ENCODE measurements around the gene MAPK10. TPM values are rescaled to one million over a fixed set of nuclear protein-coding genes. Genes with fewer than 3 reads are reported as not detected.

MAPK10 gene
- total RNA-seq, 1 experiment from 2014 or later: 5.3 TPM

DNA sequence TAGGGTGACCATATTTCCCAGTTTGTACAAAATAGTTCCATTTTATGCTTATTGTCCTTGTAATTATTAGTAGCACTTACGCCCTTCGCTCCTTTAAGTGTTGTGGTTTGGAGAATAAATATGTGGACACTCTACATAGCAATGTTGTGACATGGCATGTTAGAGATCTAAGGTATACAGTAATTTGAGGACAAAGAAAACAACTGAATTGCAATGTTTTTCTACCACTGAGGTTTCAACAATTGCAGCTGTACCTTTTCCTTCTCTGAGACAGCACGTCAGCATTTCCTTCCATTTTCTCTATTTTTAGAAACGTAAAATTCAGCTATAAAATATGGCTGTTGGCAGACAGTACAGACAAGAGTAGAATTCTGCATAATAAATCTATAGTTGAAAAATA lies 323.1 kb downstream of the MAPK10 start:
- BruUV-seq (replicated peaks): no TSS peak
- POLR2A ChIA-PET: interaction anchor here (0.6 kb wide), 1 partner anchor 243 kb away, joined by 3 read pairs; no protein-coding TSS in a partner anchor
- TF ChIP-seq CTCF (IDR thresholded peaks at IDR 0.05; ENCODE audit: unreplicated experiment): no peak
- Mint-ChIP-seq H3K9me3 (ENCODE audit: unreplicated experiment) (no peaks in the 10 kb centered on the region), H3K4me3 (ENCODE audit: unreplicated experiment) (no peak overlapping the region), H3K27me3 (ENCODE audit: insufficient read depth, unreplicated experiment) (no peaks in the 10 kb centered on the region), H3K27ac (ENCODE audit: low read depth, unreplicated experiment) (peak overlapping the region; percentile 57), H3K4me1 (ENCODE audit: insufficient read depth, unreplicated experiment) (peaks cover 42% of the 10 kb centered on the region), H3K36me3 (ENCODE audit: insufficient read depth, unreplicated experiment) (no peaks in the 10 kb centered on the region)
- intact Hi-C loops (cut with micrococcal nuclease): no loop called here
- peak; percentile 70 for DNase-seq (ENCODE audit: unreplicated experiment)
- CTCF ChIA-PET: interaction anchor here (0.6 to 2.6 kb wide), 6 partner anchors 9 to 471 kb away, joined by 3 to 11 read pairs (median 4); no protein-coding TSS in a partner anchor

GRCh38 chr4:86035688-86036087 lies 324.2 kb downstream of the MAPK10 start:
- no peak overlapping the region for H3K4me3 Mint-ChIP-seq (ENCODE audit: unreplicated experiment)
- DNase-seq (ENCODE audit: unreplicated experiment): no peak
- POLR2A ChIA-PET: interaction anchor here (0.9 kb wide), 1 partner anchor 18 kb away, joined by 3 read pairs; no protein-coding TSS in a partner anchor
- peaks cover 43% of the 10 kb centered on the region for H3K4me1 Mint-ChIP-seq (ENCODE audit: insufficient read depth, unreplicated experiment)
- H3K27ac Mint-ChIP-seq (ENCODE audit: low read depth, unreplicated experiment): no peak overlapping the region
- H3K9me3 Mint-ChIP-seq (ENCODE audit: unreplicated experiment): no peaks in the 10 kb centered on the region
- TF ChIP-seq CTCF (IDR thresholded peaks at IDR 0.05; ENCODE audit: unreplicated experiment): no peak
- no peaks in the 10 kb centered on the region for H3K27me3 Mint-ChIP-seq (ENCODE audit: insufficient read depth, unreplicated experiment)
- CTCF ChIA-PET: interaction anchor here (0.7 to 2.6 kb wide), 5 partner anchors 15 to 462 kb away, joined by 3 to 11 read pairs (median 3); no protein-coding TSS in a partner anchor
- intact Hi-C loops (cut with micrococcal nuclease): no loop called here
- no peaks in the 10 kb centered on the region for H3K36me3 Mint-ChIP-seq (ENCODE audit: insufficient read depth, unreplicated experiment)
- BruUV-seq (replicated peaks): no TSS peak

GRCh38 chr4:86034616-86035015 lies 325.2 kb downstream of the MAPK10 start:
- Mint-ChIP-seq H3K27me3 (ENCODE audit: insufficient read depth, unreplicated experiment) (no peaks in the 10 kb centered on the region), H3K27ac (ENCODE audit: low read depth, unreplicated experiment) (peak overlapping the region; percentile 27), H3K9me3 (ENCODE audit: unreplicated experiment) (no peaks in the 10 kb centered on the region), H3K36me3 (ENCODE audit: insufficient read depth, unreplicated experiment) (no peaks in the 10 kb centered on the region), H3K4me1 (ENCODE audit: insufficient read depth, unreplicated experiment) (peaks cover 43% of the 10 kb centered on the region), H3K4me3 (ENCODE audit: unreplicated experiment) (no peak overlapping the region)
- no peak for TF ChIP-seq CTCF (IDR thresholded peaks at IDR 0.05; ENCODE audit: unreplicated experiment)
- CTCF ChIA-PET: no interaction called here
- POLR2A ChIA-PET: no interaction called here
- DNase-seq (ENCODE audit: unreplicated experiment): no peak
- BruUV-seq (replicated peaks): no TSS peak
- intact Hi-C loops (cut with micrococcal nuclease): no loop called here

- DNase-seq (ENCODE audit: unreplicated experiment): peak; percentile 95
- Mint-ChIP-seq H3K27ac (ENCODE audit: low read depth, unreplicated experiment) (peak overlapping the region; percentile 81), H3K36me3 (ENCODE audit: insufficient read depth, unreplicated experiment) (no peaks in the 10 kb centered on the region), H3K4me1 (ENCODE audit: insufficient read depth, unreplicated experiment) (peaks cover 43% of the 10 kb centered on the region), H3K27me3 (ENCODE audit: insufficient read depth, unreplicated experiment) (no peaks in the 10 kb centered on the region), H3K9me3 (ENCODE audit: unreplicated experiment) (no peaks in the 10 kb centered on the region), H3K4me3 (ENCODE audit: unreplicated experiment) (peak overlapping the region; percentile 49)
- BruUV-seq (replicated peaks): no TSS peak
- POLR2A ChIA-PET: interaction anchor here (0.8 to 2.0 kb wide), 12 partner anchors 10 to 949 kb away, joined by 3 to 12 read pairs (median 4); no protein-coding TSS in a partner anchor
- TF ChIP-seq CTCF (IDR thresholded peaks at IDR 0.05; ENCODE audit: unreplicated experiment): no peak
- intact Hi-C loops (cut with micrococcal nuclease): loop anchor here (2.0 kb wide), 1 partner anchor 22 kb away; no protein-coding TSS in a partner anchor
- CTCF ChIA-PET: interaction anchor here (0.6 to 2.7 kb wide), 9 partner anchors 7 to 948 kb away, joined by 3 to 22 read pairs (median 5); no protein-coding TSS in a partner anchor
Observed at GRCh38 chr4:86033171-86033570, 326.7 kb downstream of the MAPK10 start.
